PC-3 (cell line): ENCODE data around the gene MYO9A.

Source experiments
- CTCF ChIP-seq: fragments of 300-600 bp; sonication (generic); conservative IDR thresholded peaks from 2 replicates; pipeline ENCODE4 v1.5.1; 2017; ENCODE audit warnings: antibody characterized with exemption, low read depth, mild to moderate bottlenecking, low read length
- EZH2 ChIP-seq: fragments of 300-600 bp; sonication (generic); IDR thresholded peaks from one replicate; pipeline ENCODE4 v1.6.1; 2017; ENCODE audit warnings: antibody characterized with exemption, mild to moderate bottlenecking, low read length; ENCODE audit not compliant: unreplicated experiment
- EZH2phosphoT487 ChIP-seq: fragments of 300-600 bp; sonication (generic); IDR thresholded peaks from 2 replicates; pipeline ENCODE4 v1.6.1; 2018; ENCODE audit warnings: mild to moderate bottlenecking, antibody characterized with exemption, low read length, borderline replicate concordance

GRCh38 chr15:71812966-71813722, 304.8 kb downstream of the MYO9A start:
- no peak for TF ChIP-seq CTCF
- no peak for TF ChIP-seq EZH2phosphoT487
- TF ChIP-seq EZH2, result no peak
